Measurements from ENCODE around the gene PAIP2. TPM values are rescaled to one million over a fixed set of nuclear protein-coding genes. Genes with fewer than 3 reads are reported as not detected.
"Not testable (repeated sequence)": the region's sequence is repeated elsewhere in the genome, so short reads cannot be mapped to it uniquely, and the experiment has no call there.

PAIP2 gene
- total RNA-seq, 1 donor from 2014 or later = 103 TPM

GRCh38 chr5:139340051-139340450, 1.6 kb upstream of the PAIP2 start:
- H3K9me3 Mint-ChIP-seq = no peaks in the 10 kb centered on the region
- H3K4me3 Mint-ChIP-seq = peak overlapping the region; percentile 96
- no peak for DNase-seq (ENCODE audit: low read depth, low spot score)
- peaks cover 45% of the 10 kb centered on the region for H3K4me1 Mint-ChIP-seq
- H3K27me3 Mint-ChIP-seq (ENCODE audit: low read depth) = peaks cover 15% of the 10 kb centered on the region
- no peak overlapping the region for H3K27ac Mint-ChIP-seq (ENCODE audit: unreplicated experiment)
- peaks cover 7% of the 10 kb centered on the region for H3K36me3 Mint-ChIP-seq (ENCODE audit: low read depth)
- TF ChIP-seq, protein P1, sequence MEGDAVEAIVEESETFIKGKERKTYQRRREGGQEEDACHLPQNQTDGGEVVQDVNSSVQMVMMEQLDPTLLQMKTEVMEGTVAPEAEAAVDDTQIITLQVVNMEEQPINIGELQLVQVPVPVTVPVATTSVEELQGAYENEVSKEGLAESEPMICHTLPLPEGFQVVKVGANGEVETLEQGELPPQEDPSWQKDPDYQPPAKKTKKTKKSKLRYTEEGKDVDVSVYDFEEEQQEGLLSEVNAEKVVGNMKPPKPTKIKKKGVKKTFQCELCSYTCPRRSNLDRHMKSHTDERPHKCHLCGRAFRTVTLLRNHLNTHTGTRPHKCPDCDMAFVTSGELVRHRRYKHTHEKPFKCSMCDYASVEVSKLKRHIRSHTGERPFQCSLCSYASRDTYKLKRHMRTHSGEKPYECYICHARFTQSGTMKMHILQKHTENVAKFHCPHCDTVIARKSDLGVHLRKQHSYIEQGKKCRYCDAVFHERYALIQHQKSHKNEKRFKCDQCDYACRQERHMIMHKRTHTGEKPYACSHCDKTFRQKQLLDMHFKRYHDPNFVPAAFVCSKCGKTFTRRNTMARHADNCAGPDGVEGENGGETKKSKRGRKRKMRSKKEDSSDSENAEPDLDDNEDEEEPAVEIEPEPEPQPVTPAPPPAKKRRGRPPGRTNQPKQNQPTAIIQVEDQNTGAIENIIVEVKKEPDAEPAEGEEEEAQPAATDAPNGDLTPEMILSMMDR (conservative IDR thresholded peaks at IDR 0.05) = no peak

DNA sequence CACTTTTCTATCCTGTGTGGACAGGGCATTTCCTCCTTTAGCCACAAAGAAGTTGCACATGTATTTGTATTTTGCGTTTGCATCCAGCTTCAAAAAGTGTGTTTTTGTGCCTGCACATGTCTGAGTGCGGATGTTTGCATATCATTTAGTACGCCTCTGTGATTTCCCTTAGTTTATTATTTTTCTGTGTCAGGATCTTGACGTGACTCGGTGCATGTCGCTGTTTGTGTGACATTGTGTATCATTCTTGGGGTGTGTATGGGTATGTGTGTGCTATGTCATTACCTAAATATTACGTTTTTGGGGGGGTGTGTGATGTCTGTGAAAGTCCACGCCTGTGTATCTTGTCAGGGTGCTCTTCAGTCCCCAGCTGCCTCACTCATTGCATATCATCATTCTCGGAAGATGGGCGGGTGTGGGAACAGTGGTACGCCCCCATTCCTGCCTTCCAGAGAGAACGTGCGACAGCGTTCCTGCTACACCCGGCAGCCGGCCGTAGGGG, 416 bp upstream of the PAIP2 start:
- TF ChIP-seq, protein P1 (conservative IDR thresholded peaks at IDR 0.05) = no peak
- no peaks in the 10 kb centered on the region for H3K9me3 Mint-ChIP-seq
- peak overlapping the region; percentile 96 for H3K4me3 Mint-ChIP-seq
- H3K27ac Mint-ChIP-seq (ENCODE audit: unreplicated experiment) = peak overlapping the region; percentile 100
- H3K27me3 Mint-ChIP-seq (ENCODE audit: low read depth) = peaks cover 15% of the 10 kb centered on the region
- peaks cover 9% of the 10 kb centered on the region for H3K36me3 Mint-ChIP-seq (ENCODE audit: low read depth)
- no peak for DNase-seq (ENCODE audit: low read depth, low spot score)
- peaks cover 49% of the 10 kb centered on the region for H3K4me1 Mint-ChIP-seq

GRCh38 chr5:139342423-139342723, 719 bp downstream of the PAIP2 start:
- H3K36me3 Mint-ChIP-seq (ENCODE audit: low read depth) = peaks cover 12% of the 10 kb centered on the region
- H3K4me3 Mint-ChIP-seq = peak overlapping the region; percentile 96
- H3K4me1 Mint-ChIP-seq = peaks cover 49% of the 10 kb centered on the region
- DNase-seq (ENCODE audit: low read depth, low spot score) = no peak
- H3K27me3 Mint-ChIP-seq (ENCODE audit: low read depth) = peaks cover 13% of the 10 kb centered on the region
- TF ChIP-seq, protein P1 (conservative IDR thresholded peaks at IDR 0.05) = no peak
- H3K27ac Mint-ChIP-seq (ENCODE audit: unreplicated experiment) = peak overlapping the region; percentile 100
- H3K9me3 Mint-ChIP-seq = no peaks in the 10 kb centered on the region

DNA sequence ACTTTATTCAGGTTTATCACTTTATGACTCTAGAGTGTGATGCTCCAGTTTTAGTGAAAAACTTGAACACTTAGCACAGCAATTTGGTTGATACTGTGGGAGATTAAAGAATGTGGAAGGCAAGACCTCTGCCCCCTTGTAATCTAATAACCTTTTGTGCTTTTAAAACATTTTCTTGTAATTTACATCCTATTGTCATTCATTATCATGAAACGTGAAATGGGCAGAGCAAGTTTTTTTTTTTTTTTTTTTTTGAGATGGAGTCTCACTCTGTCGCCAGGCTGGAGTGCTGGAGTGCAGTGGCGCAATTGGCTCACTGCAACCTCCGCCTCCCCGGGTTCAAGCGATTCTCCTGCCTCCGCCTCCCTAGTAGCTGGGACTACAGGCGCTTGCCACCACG, 1.8 kb downstream of the PAIP2 start:
- DNase-seq (ENCODE audit: low read depth, low spot score) = no peak
- TF ChIP-seq, protein P1 (conservative IDR thresholded peaks at IDR 0.05) = no peak
- Mint-ChIP-seq H3K36me3 (ENCODE audit: low read depth) (peaks cover 12% of the 10 kb centered on the region), H3K4me1 (peaks cover 49% of the 10 kb centered on the region), H3K27ac (ENCODE audit: unreplicated experiment) (no peak overlapping the region), H3K4me3 (peak overlapping the region; percentile 96), H3K27me3 (ENCODE audit: low read depth) (peaks cover 13% of the 10 kb centered on the region), H3K9me3 (no peaks in the 10 kb centered on the region)

DNA sequence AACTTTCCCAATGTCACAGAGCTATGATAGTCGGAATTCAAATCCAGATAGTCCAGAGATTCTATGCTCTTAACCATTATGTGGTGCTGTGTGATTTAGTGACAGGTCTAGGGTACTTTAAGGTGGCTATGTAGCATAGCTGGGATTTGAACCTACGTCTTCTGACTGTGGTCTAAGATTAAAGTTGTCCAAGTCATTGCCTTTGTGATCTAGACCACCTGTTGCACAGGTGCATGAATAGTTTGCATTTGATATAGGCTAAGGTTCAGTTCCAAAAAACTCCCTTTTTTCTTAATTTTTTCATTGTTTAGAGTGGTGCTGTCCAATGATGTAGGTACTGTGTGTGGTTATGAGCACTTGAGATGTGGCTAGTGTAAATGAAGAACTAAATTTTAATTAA, 2.5 kb downstream of the PAIP2 start:
- Mint-ChIP-seq H3K9me3 (no peaks in the 10 kb centered on the region), H3K4me1 (peaks cover 44% of the 10 kb centered on the region), H3K27me3 (ENCODE audit: low read depth) (peaks cover 9% of the 10 kb centered on the region), H3K36me3 (ENCODE audit: low read depth) (peaks cover 12% of the 10 kb centered on the region), H3K27ac (ENCODE audit: unreplicated experiment) (no peak overlapping the region), H3K4me3 (peak overlapping the region; percentile 82)
- TF ChIP-seq, protein P1 (conservative IDR thresholded peaks at IDR 0.05) = no peak
- DNase-seq (ENCODE audit: low read depth, low spot score) = no peak

- not testable (repeated sequence) for DNase-seq (ENCODE audit: low read depth, low spot score); H3K9me3 Mint-ChIP-seq; H3K27ac Mint-ChIP-seq (ENCODE audit: unreplicated experiment); H3K27me3 Mint-ChIP-seq (ENCODE audit: low read depth)
- peak overlapping the region; percentile 44 for H3K4me3 Mint-ChIP-seq
- H3K4me1 Mint-ChIP-seq = peaks cover 42% of the 10 kb centered on the region
- H3K36me3 Mint-ChIP-seq (ENCODE audit: low read depth) = peaks cover 12% of the 10 kb centered on the region
Observed at GRCh38 chr5:139345442-139345841, 3.8 kb downstream of the PAIP2 start.

DNA sequence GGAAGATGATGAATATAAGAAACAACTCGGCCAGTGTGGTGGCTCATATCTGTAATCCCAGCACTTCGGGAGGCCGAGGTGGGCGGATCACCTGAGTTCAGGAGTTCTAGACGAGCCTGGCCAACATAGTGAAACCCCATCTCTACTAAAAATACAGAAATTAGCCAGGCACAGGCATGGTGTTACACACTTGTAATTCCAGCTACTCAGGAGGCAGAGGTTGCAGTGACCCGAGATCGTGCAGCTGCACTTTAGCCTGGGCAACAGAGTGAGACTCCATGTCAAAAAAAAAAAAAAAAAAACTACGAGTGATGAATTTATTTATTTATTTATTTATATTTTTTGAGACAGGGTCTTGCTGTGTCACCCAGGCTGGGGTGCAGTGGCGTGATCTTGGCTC, 6.2 kb downstream of the PAIP2 start:
- not testable (repeated sequence) for H3K27me3 Mint-ChIP-seq (ENCODE audit: low read depth); H3K9me3 Mint-ChIP-seq; H3K4me3 Mint-ChIP-seq; DNase-seq (ENCODE audit: low read depth, low spot score); H3K27ac Mint-ChIP-seq (ENCODE audit: unreplicated experiment)
- Mint-ChIP-seq H3K4me1 (peaks cover 22% of the 10 kb centered on the region), H3K36me3 (ENCODE audit: low read depth) (peaks cover 12% of the 10 kb centered on the region)
